DND-41 (cell line): ENCODE measurements around the gene PEX11A.

Experiments
- ATAC-seq: fragments of 200-7000 bp; cut with Tn5 transposase; 3 replicates; pipeline ENCODE4 v1.9.1; 2021; ENCODE audit warnings: low read depth; ENCODE audit not compliant: insufficient read depth
- DNase-seq: peaks from one replicate; pipeline ENCODE4 v3.0.0-alpha.2; 2020
- H2AFZ ChIP-seq: 2 replicates; pipeline ENCODE4 v1.6.0; 2012; ENCODE audit warnings: low read depth, low read length
- H3K27ac ChIP-seq: 2 replicates; pipeline ENCODE4 v1.5.1; 2012; ENCODE audit warnings: low read length, inconsistent platforms
- H3K27me3 ChIP-seq: fragments of 200-600 bp; sonication (generic); 2 replicates; pipeline ENCODE4 v1.6.0; 2012; ENCODE audit warnings: low read length, mild to moderate bottlenecking, inconsistent platforms; ENCODE audit not compliant: insufficient read depth, poor library complexity
- H3K36me3 ChIP-seq: 2 replicates; pipeline ENCODE4 v1.5.1; 2012; ENCODE audit warnings: low read length, inconsistent platforms; ENCODE audit not compliant: insufficient read depth
- H3K4me1 ChIP-seq: 2 replicates; pipeline ENCODE4 v1.5.1; 2012; ENCODE audit warnings: mild to moderate bottlenecking, low read length; ENCODE audit not compliant: insufficient read depth
- H3K4me2 ChIP-seq: 2 replicates; pipeline ENCODE4 v1.6.0; 2012; ENCODE audit warnings: mild to moderate bottlenecking, moderate library complexity, low read length, inconsistent platforms; ENCODE audit not compliant: insufficient read depth
- H3K4me3 ChIP-seq, 2 experiments: fragments of 200-600 bp in 1 of 2; shearing (Covaris generic) in 1 of 2; 2 replicates each; pipeline ENCODE4 v1.5.1; 2012 to 2016; ENCODE audit warnings: inconsistent platforms in 2 of 2, low read length in 2 of 2, mild to moderate bottlenecking in 2 of 2, low read depth in 1 of 2, moderate library complexity in 1 of 2
- H3K79me2 ChIP-seq: 2 replicates; pipeline ENCODE4 v1.6.0; 2012; ENCODE audit warnings: low read length, inconsistent platforms; ENCODE audit not compliant: insufficient read depth
- H3K9ac ChIP-seq: 2 replicates; pipeline ENCODE4 v1.6.0; 2012; ENCODE audit warnings: low read depth, mild to moderate bottlenecking, inconsistent platforms, low read length, moderate library complexity
- H3K9me3 ChIP-seq: 2 replicates; pipeline ENCODE4 v1.5.1; 2012; ENCODE audit warnings: low read length, moderate library complexity, mild to moderate bottlenecking, inconsistent platforms; ENCODE audit not compliant: insufficient read depth, severe bottlenecking
- H4K20me1 ChIP-seq: 2 replicates; pipeline ENCODE4 v1.6.0; 2012; ENCODE audit warnings: low read length; ENCODE audit not compliant: insufficient read depth
- CTCF ChIP-seq: IDR thresholded peaks from 2 replicates; pipeline ENCODE4 v1.5.1; 2012; ENCODE audit warnings: borderline replicate concordance, low read length, moderate library complexity, mild to moderate bottlenecking; ENCODE audit not compliant: poor library complexity, severe bottlenecking; ENCODE audit errors: extremely low read depth
- EZH2 ChIP-seq: IDR thresholded peaks from 3 replicates; pipeline ENCODE4 v1.6.1; 2012; ENCODE audit warnings: borderline replicate concordance, low read depth, mild to moderate bottlenecking, moderate library complexity, low read length, inconsistent platforms; ENCODE audit not compliant: severe bottlenecking

Gene PEX11A

GRCh38 chr15:89666858-89667705 is 23.5 kb downstream of the PEX11A start:
- no peak for TF ChIP-seq EZH2
- TF ChIP-seq CTCF: no peak
- ATAC-seq: no peak
- no peak overlapping the region for H3K27ac ChIP-seq
- H3K4me2 ChIP-seq: no peak overlapping the region
- DNase-seq: no peak
- H3K4me1 ChIP-seq: no peaks in the 10 kb centered on the region
- H3K4me3 ChIP-seq: no peak overlapping the region
- H3K36me3 ChIP-seq: no peaks in the 10 kb centered on the region
- H3K79me2 ChIP-seq: no peaks in the 10 kb centered on the region
- H2AFZ ChIP-seq: no peak overlapping the region
- H4K20me1 ChIP-seq: no peaks in the 10 kb centered on the region
- H3K9ac ChIP-seq: no peak overlapping the region
- peaks cover 7% of the 10 kb centered on the region for H3K27me3 ChIP-seq
- no peaks in the 10 kb centered on the region for H3K9me3 ChIP-seq

- no peak overlapping the region for H3K27ac ChIP-seq
- H2AFZ ChIP-seq: no peak overlapping the region
- no peak overlapping the region for H3K4me3 ChIP-seq
- DNase-seq: no peak
- no peaks in the 10 kb centered on the region for H3K36me3 ChIP-seq
- no peaks in the 10 kb centered on the region for H3K4me1 ChIP-seq
- H3K79me2 ChIP-seq: no peaks in the 10 kb centered on the region
- H4K20me1 ChIP-seq: no peaks in the 10 kb centered on the region
- H3K27me3 ChIP-seq: peaks cover 7% of the 10 kb centered on the region
- no peaks in the 10 kb centered on the region for H3K9me3 ChIP-seq
- no peak overlapping the region for H3K9ac ChIP-seq
- no peak for ATAC-seq
- TF ChIP-seq EZH2 (no peak), CTCF (no peak)
- H3K4me2 ChIP-seq: no peak overlapping the region
Measured at GRCh38 chr15:89666184-89666857, 24.2 kb downstream of the PEX11A start.

- Histone ChIP-seq H3K79me2 (no peaks in the 10 kb centered on the region), H3K27ac (no peak overlapping the region), H3K4me1 (no peaks in the 10 kb centered on the region), H3K27me3 (peaks cover 10% of the 10 kb centered on the region), H3K4me3 (no peak overlapping the region), H2AFZ (no peak overlapping the region), H3K9me3 (no peaks in the 10 kb centered on the region), H3K9ac (no peak overlapping the region), H3K36me3 (no peaks in the 10 kb centered on the region), H4K20me1 (no peaks in the 10 kb centered on the region), H3K4me2 (no peak overlapping the region)
- DNase-seq (no peak), ATAC-seq (no peak)
- no peak for TF ChIP-seq CTCF
- TF ChIP-seq EZH2: no peak
Measured at GRCh38 chr15:89665449-89666181, 24.9 kb downstream of the PEX11A start.
